ENCODE measurements around the gene PARD3B.

- TF ChIP-seq POLR2AphosphoS5 (IDR thresholded peaks at IDR 0.05; ENCODE audit: low read depth, low read length), result no peak
- no peak for TF ChIP-seq POLR2A (IDR thresholded peaks at IDR 0.05; ENCODE audit: low read depth, low read length)
- TF ChIP-seq TAF1 (IDR thresholded peaks at IDR 0.05; ENCODE audit: borderline replicate concordance, low read depth, low read length), result no peak
These were observed 472.1 kb downstream of the PARD3B start for GRCh38 chr2:205017381-205017780.

Data from GM12892 (cell line).